HG03103 (cell line): ENCODE results near the gene IMMP1L.

ENCODE experiments used
- ATAC-seq: cut with Tn5 transposase; IDR thresholded peaks from one replicate; pipeline ENCODE4 v1.9.1; 2021; ENCODE audit warnings: low read depth; ENCODE audit not compliant: unreplicated experiment

The IMMP1L gene

GRCh38 chr11:31404614-31405013 is 104.8 kb downstream of the IMMP1L start:
- no peak for ATAC-seq

GRCh38 chr11:31397239-31397834 is 112.1 kb downstream of the IMMP1L start:
- ATAC-seq, result no peak

GRCh38 chr11:31387379-31387778 is 122.0 kb downstream of the IMMP1L start:
- no peak for ATAC-seq

- no peak for ATAC-seq
These were observed 126.3 kb downstream of the IMMP1L start for GRCh38 chr11:31383116-31383515.
